ENCODE measurements around the gene HIPK2. TPM values are rescaled to one million over a fixed set of nuclear protein-coding genes. Genes with fewer than 3 reads are reported as not detected.

HIPK2 gene
- total RNA-seq, 1 experiment from 2014 or later: 33.4 TPM

- H3K27me3 Mint-ChIP-seq (ENCODE audit: unreplicated experiment): no peaks in the 10 kb centered on the region
- H3K4me3 Mint-ChIP-seq (ENCODE audit: low read depth, unreplicated experiment): no peak overlapping the region
- BruUV-seq (replicated peaks): no TSS peak
- no peaks in the 10 kb centered on the region for H3K36me3 Mint-ChIP-seq (ENCODE audit: insufficient read depth, unreplicated experiment)
- intact Hi-C loops (cut with micrococcal nuclease; ENCODE audit: unreplicated experiment): no loop called here
- no peak for DNase-seq
- peaks cover 6% of the 10 kb centered on the region for H3K9me3 Mint-ChIP-seq (ENCODE audit: low read depth, unreplicated experiment)
- peak overlapping the region; percentile 40 for H3K27ac Mint-ChIP-seq (ENCODE audit: unreplicated experiment)
- CTCF ChIA-PET: no interaction called here
- H3K4me1 Mint-ChIP-seq (ENCODE audit: low read depth, unreplicated experiment): peaks cover 44% of the 10 kb centered on the region
- TF ChIP-seq CTCF (IDR thresholded peaks at IDR 0.05; ENCODE audit: unreplicated experiment): no peak
Observed at GRCh38 chr7:139681812-139682135, 96.0 kb downstream of the HIPK2 start.

- TF ChIP-seq CTCF (IDR thresholded peaks at IDR 0.05; ENCODE audit: unreplicated experiment): no peak
- no peak overlapping the region for H3K4me3 Mint-ChIP-seq (ENCODE audit: low read depth, unreplicated experiment)
- peak overlapping the region; percentile 94 for H3K27ac Mint-ChIP-seq (ENCODE audit: unreplicated experiment)
- intact Hi-C loops (cut with micrococcal nuclease; ENCODE audit: unreplicated experiment): no loop called here
- H3K4me1 Mint-ChIP-seq (ENCODE audit: low read depth, unreplicated experiment): peaks cover 44% of the 10 kb centered on the region
- no peaks in the 10 kb centered on the region for H3K27me3 Mint-ChIP-seq (ENCODE audit: unreplicated experiment)
- H3K9me3 Mint-ChIP-seq (ENCODE audit: low read depth, unreplicated experiment): peaks cover 4% of the 10 kb centered on the region
- CTCF ChIA-PET: interaction anchor here (1.0 kb wide), 1 partner anchor 8 kb away, joined by 3 read pairs; no protein-coding TSS in a partner anchor
- BruUV-seq (replicated peaks): no TSS peak
- H3K36me3 Mint-ChIP-seq (ENCODE audit: insufficient read depth, unreplicated experiment): no peaks in the 10 kb centered on the region
- DNase-seq: no peak
Observed at GRCh38 chr7:139681463-139681755, 96.4 kb downstream of the HIPK2 start.

GRCh38 chr7:139680676-139681462 lies 96.9 kb downstream of the HIPK2 start:
- TSS peak; percentile 89 for BruUV-seq (replicated peaks)
- peak; percentile 63 for DNase-seq
- CTCF ChIA-PET: interaction anchor here (1.0 kb wide), 1 partner anchor 9 kb away, joined by 3 read pairs; no protein-coding TSS in a partner anchor
- no peak for TF ChIP-seq CTCF (IDR thresholded peaks at IDR 0.05; ENCODE audit: unreplicated experiment)
- no peaks in the 10 kb centered on the region for H3K27me3 Mint-ChIP-seq (ENCODE audit: unreplicated experiment)
- peaks cover 44% of the 10 kb centered on the region for H3K4me1 Mint-ChIP-seq (ENCODE audit: low read depth, unreplicated experiment)
- H3K27ac Mint-ChIP-seq (ENCODE audit: unreplicated experiment): peak overlapping the region; percentile 94
- peaks cover 2% of the 10 kb centered on the region for H3K9me3 Mint-ChIP-seq (ENCODE audit: low read depth, unreplicated experiment)
- H3K4me3 Mint-ChIP-seq (ENCODE audit: low read depth, unreplicated experiment): peak overlapping the region; percentile 59
- no peaks in the 10 kb centered on the region for H3K36me3 Mint-ChIP-seq (ENCODE audit: insufficient read depth, unreplicated experiment)
- intact Hi-C loops (cut with micrococcal nuclease; ENCODE audit: unreplicated experiment): no loop called here

- peak; percentile 37 for DNase-seq
- TF ChIP-seq CTCF (IDR thresholded peaks at IDR 0.05; ENCODE audit: unreplicated experiment): no peak
- no peaks in the 10 kb centered on the region for H3K9me3 Mint-ChIP-seq (ENCODE audit: low read depth, unreplicated experiment)
- CTCF ChIA-PET: interaction anchor here (1.0 kb wide), 1 partner anchor 10 kb away, joined by 3 read pairs; no protein-coding TSS in a partner anchor
- H3K4me1 Mint-ChIP-seq (ENCODE audit: low read depth, unreplicated experiment): peaks cover 44% of the 10 kb centered on the region
- no peaks in the 10 kb centered on the region for H3K27me3 Mint-ChIP-seq (ENCODE audit: unreplicated experiment)
- H3K27ac Mint-ChIP-seq (ENCODE audit: unreplicated experiment): peak overlapping the region; percentile 94
- intact Hi-C loops (cut with micrococcal nuclease; ENCODE audit: unreplicated experiment): no loop called here
- no peaks in the 10 kb centered on the region for H3K36me3 Mint-ChIP-seq (ENCODE audit: insufficient read depth, unreplicated experiment)
- no TSS peak for BruUV-seq (replicated peaks)
- peak overlapping the region; percentile 59 for H3K4me3 Mint-ChIP-seq (ENCODE audit: low read depth, unreplicated experiment)
Observed at GRCh38 chr7:139679731-139680594, 97.8 kb downstream of the HIPK2 start.

Data from Calu3 (cell line).